Smooth muscle cell (in vitro differentiated cells): ENCODE results near the gene SLC29A4. TPM values are rescaled to one million over a fixed set of nuclear protein-coding genes. Genes with fewer than 3 reads are reported as not detected.

Source experiments
- DNase-seq: peaks from one replicate; lab custom pipeline; 2025; ENCODE audit not compliant: unreplicated experiment; lab: John Stamatoyannopoulos, UW
- H2AFZ ChIP-seq: fragments of 200-600 bp; sonication (generic); 2 replicates; pipeline ENCODE4 v1.6.0; 2016; ENCODE audit warnings: antibody characterized with exemption, low read depth, mild to moderate bottlenecking
- H3F3A ChIP-seq: fragments of 200-600 bp; sonication (generic); 2 replicates; pipeline ENCODE4 v1.6.0; 2017; ENCODE audit warnings: antibody characterized with exemption, low read depth
- H3K27ac ChIP-seq: fragments of 200-600 bp; sonication (generic); 2 replicates; pipeline ENCODE4 v1.5.1; 2016; ENCODE audit warnings: low read depth, mild to moderate bottlenecking
- H3K27me3 ChIP-seq: fragments of 200-600 bp; sonication (generic); 2 replicates; pipeline ENCODE4 v1.6.1; 2016; ENCODE audit warnings: low read depth, mild to moderate bottlenecking
- H3K36me3 ChIP-seq: fragments of 200-600 bp; sonication (generic); 2 replicates; pipeline ENCODE4 v1.5.1; 2016; ENCODE audit warnings: low read depth
- H3K4me1 ChIP-seq: fragments of 200-600 bp; sonication (generic); 2 replicates; pipeline ENCODE4 v1.5.1; 2016; ENCODE audit warnings: low read depth
- H3K4me2 ChIP-seq: fragments of 200-600 bp; sonication (generic); 2 replicates; pipeline ENCODE4 v1.6.0; 2016; ENCODE audit warnings: mild to moderate bottlenecking
- H3K4me3 ChIP-seq: fragments of 200-600 bp; sonication (generic); 2 replicates; pipeline ENCODE4 v1.5.1; 2016; ENCODE audit warnings: mild to moderate bottlenecking
- H3K79me2 ChIP-seq: fragments of 200-600 bp; sonication (generic); 2 replicates; pipeline ENCODE4 v1.6.0; 2016; ENCODE audit warnings: low read depth, mild to moderate bottlenecking
- H3K9ac ChIP-seq: fragments of 200-600 bp; sonication (generic); 2 replicates; pipeline ENCODE4 v1.6.0; 2016; ENCODE audit warnings: low read depth
- H3K9me3 ChIP-seq: fragments of 200-600 bp; sonication (generic); replicated peaks from 2 replicates; pipeline ENCODE4 v1.5.1; 2016; ENCODE audit warnings: low read depth
- H4K20me1 ChIP-seq: fragments of 200-600 bp; sonication (generic); 2 replicates; pipeline ENCODE4 v1.6.0; 2016; ENCODE audit warnings: low read depth
- CTCF ChIP-seq: fragments of 200-600 bp; sonication (generic); IDR thresholded peaks from 2 replicates; pipeline ENCODE4 v1.5.1; 2017; ENCODE audit warnings: borderline replicate concordance, mild to moderate bottlenecking, antibody characterized with exemption; ENCODE audit not compliant: insufficient read depth, poor library complexity, severe bottlenecking
- WGBS: methylation state at CpG from one replicate; pipeline ENCODE4 v1.1.7; 2016; ENCODE audit warnings: low lambda C conversion rate; 5-methylcytosine and 5-hydroxymethylcytosine counted together
- polyA plus RNA-seq: library from polyadenylated mRNA; unstranded; fragments of >200 nt; fragmentation: Nextera tagmentation; extraction: Ambion mirVana; gene quantifications from 2 replicates; pipeline ENCODE4 v1.2.1, GENCODE V29; 2016
- total RNA-seq: library from RNA; depleted of rRNA; stranded (reverse); fragments of >200 nt; gene quantifications from 2 replicates; pipeline ENCODE4 v1.2.3, GENCODE V29; 2014

Gene SLC29A4
- total and polyA plus RNA-seq, 2 experiments from 2014 or later, result 3.7 to 16.6 TPM

DNA sequence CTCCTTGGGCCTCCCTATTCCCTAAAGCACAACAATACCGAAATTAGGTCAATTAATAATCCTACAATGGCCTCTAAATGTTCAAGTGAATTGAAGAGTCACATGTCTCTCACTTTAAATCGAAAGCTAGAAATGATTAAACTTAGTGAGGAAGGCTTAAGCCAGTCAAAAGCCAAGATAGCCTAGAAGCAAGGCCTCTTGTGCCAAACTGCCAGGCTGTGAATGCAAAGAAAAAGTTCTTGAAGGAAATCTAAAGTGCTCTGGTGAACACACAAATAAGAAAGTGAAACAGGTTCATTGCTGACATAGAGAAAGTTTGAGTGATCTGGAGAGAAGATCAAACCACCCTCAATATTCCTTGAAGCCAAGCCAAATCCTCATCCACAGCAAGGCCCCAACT, 57.2 kb downstream of the SLC29A4 start:
- Histone ChIP-seq H3K9me3 (peaks cover 10% of the 10 kb centered on the region), H3K4me2 (no peak overlapping the region), H3K79me2 (peaks cover 10% of the 10 kb centered on the region), H3K27me3 (no peaks in the 10 kb centered on the region), H3F3A (no peaks in the 10 kb centered on the region), H4K20me1 (peaks cover 26% of the 10 kb centered on the region), H3K27ac (no peak overlapping the region), H3K36me3 (peaks cover 35% of the 10 kb centered on the region), H3K4me3 (no peak overlapping the region), H2AFZ (no peak overlapping the region), H3K4me1 (no peaks in the 10 kb centered on the region), H3K9ac (no peak overlapping the region)
- no peak for TF ChIP-seq CTCF
- 91% methylated on average over 2 of the region's 2 CpGs for WGBS
- no peak for DNase-seq

- Histone ChIP-seq H3K27me3 (no peaks in the 10 kb centered on the region), H3K9me3 (peaks cover 10% of the 10 kb centered on the region), H3K79me2 (no peaks in the 10 kb centered on the region), H3K4me3 (no peak overlapping the region), H3K4me1 (no peaks in the 10 kb centered on the region), H4K20me1 (peaks cover 12% of the 10 kb centered on the region), H3K9ac (no peak overlapping the region), H3F3A (no peaks in the 10 kb centered on the region), H3K4me2 (no peak overlapping the region), H3K36me3 (peaks cover 24% of the 10 kb centered on the region), H3K27ac (no peak overlapping the region), H2AFZ (no peak overlapping the region)
- WGBS, result over 99% methylated on average over 6 of the region's 6 CpGs
- no peak for DNase-seq
- TF ChIP-seq CTCF, result no peak
These were observed 59.9 kb downstream of the SLC29A4 start for GRCh38 chr7:5342631-5343030.

DNA sequence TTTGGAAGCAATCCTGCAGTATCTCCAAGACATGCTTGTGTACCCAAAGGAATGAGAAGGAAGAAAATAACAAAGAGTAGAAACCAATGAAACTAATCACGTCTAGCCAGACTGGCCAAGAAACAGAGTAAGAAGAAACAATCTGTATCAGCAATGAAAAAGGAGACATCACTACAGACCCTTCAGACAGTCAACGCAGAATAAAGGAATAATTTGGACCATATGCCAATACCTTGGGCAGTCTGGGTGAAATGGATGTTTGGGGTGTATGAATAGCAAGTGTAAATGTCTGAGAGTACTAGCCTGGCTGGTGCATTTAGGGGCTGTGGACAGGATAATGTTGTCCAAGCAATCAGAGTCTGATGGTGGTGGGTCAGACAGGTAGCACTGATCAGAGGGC, 61.1 kb downstream of the SLC29A4 start:
- Histone ChIP-seq H3K4me2 (no peak overlapping the region), H3K4me1 (no peaks in the 10 kb centered on the region), H3K79me2 (no peaks in the 10 kb centered on the region), H3K36me3 (peaks cover 24% of the 10 kb centered on the region), H3F3A (no peaks in the 10 kb centered on the region), H3K9me3 (peaks cover 10% of the 10 kb centered on the region), H3K27me3 (no peaks in the 10 kb centered on the region), H4K20me1 (peaks cover 22% of the 10 kb centered on the region), H3K4me3 (no peak overlapping the region), H3K9ac (no peak overlapping the region), H2AFZ (no peak overlapping the region), H3K27ac (no peak overlapping the region)
- no peak for TF ChIP-seq CTCF
- WGBS, result 94% methylated on average over 2 of the region's 2 CpGs
- DNase-seq, result no peak

DNA sequence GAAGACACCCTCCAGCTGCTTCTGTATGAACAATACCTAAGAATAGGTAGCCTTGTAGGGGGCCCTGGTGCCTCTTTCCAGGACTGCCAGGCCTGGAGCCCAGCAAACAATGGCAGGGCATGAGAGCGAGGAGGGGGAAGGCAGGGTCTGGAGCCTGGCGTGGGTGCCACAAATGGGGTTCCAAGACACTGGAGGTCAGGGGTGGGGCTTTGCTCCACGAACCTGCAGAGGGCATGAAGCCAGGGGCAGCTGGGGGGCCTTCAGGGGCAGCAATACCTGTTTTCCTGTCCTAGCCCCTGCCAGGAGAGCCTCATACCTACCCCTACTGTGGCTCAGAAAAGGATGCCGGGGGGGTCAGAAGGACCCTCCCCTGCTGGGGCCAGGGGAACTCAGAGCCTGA, 61.6 kb downstream of the SLC29A4 start:
- Histone ChIP-seq H3K79me2 (no peaks in the 10 kb centered on the region), H3K4me1 (no peaks in the 10 kb centered on the region), H3K27ac (no peak overlapping the region), H2AFZ (no peak overlapping the region), H3K4me2 (no peak overlapping the region), H3K27me3 (no peaks in the 10 kb centered on the region), H3K9ac (no peak overlapping the region), H3K9me3 (peaks cover 10% of the 10 kb centered on the region), H4K20me1 (peaks cover 25% of the 10 kb centered on the region), H3K4me3 (no peak overlapping the region), H3K36me3 (peaks cover 24% of the 10 kb centered on the region), H3F3A (no peaks in the 10 kb centered on the region)
- no peak for TF ChIP-seq CTCF
- no peak for DNase-seq
- 95% methylated on average over 4 of the region's 4 CpGs for WGBS
